ENCODE results near the gene G3BP2.

GRCh38 chr4:75699299-75699698 is 26.1 kb upstream of the G3BP2 start:
- TF ChIP-seq CTCF (IDR thresholded peaks at IDR 0.05; ENCODE audit: low read length) = no peak
- TF ChIP-seq EZH2 (IDR thresholded peaks at IDR 0.05; ENCODE audit: borderline replicate concordance, low read length) = no peak
